SU-DHL-6 (cell line): ENCODE data around the gene GABRA5.

Experiments
- H2AFZ ChIP-seq: fragments of 200-600 bp; sonication (generic); 2 replicates; pipeline ENCODE4 v1.6.1; 2014; ENCODE audit warnings: low read depth, mild to moderate bottlenecking, moderate library complexity, mixed read lengths, antibody characterized with exemption, low read length; ENCODE audit not compliant: severe bottlenecking
- H3F3A ChIP-seq: fragments of 200-600 bp; shearing (Covaris generic); 2 replicates; pipeline ENCODE4 v1.6.0; 2016; ENCODE audit warnings: antibody characterized with exemption, mild to moderate bottlenecking; ENCODE audit not compliant: insufficient read depth
- H3K27ac ChIP-seq: fragments of 200-600 bp; sonication (generic); 2 replicates; pipeline ENCODE4 v1.5.1; 2016; ENCODE audit warnings: low read depth, mild to moderate bottlenecking, low read length, moderate library complexity, mixed read lengths
- H3K27me3 ChIP-seq: fragments of 200-600 bp; sonication (generic), shearing (Covaris generic); 2 replicates; pipeline ENCODE4 v1.6.0; 2014; ENCODE audit warnings: mild to moderate bottlenecking, low read length
- H3K36me3 ChIP-seq: fragments of 200-600 bp; sonication (generic); 2 replicates; pipeline ENCODE4 v1.6.1; 2014; ENCODE audit warnings: mild to moderate bottlenecking, low read length, mixed read lengths
- H3K4me2 ChIP-seq: fragments of 300-600, 200-600 bp; shearing (Covaris generic), sonication (generic); 2 replicates; pipeline ENCODE4 v1.6.0; 2014; ENCODE audit warnings: low read length, low read depth, mild to moderate bottlenecking; ENCODE audit not compliant: poor library complexity, severe bottlenecking
- H3K4me3 ChIP-seq: fragments of 200-600 bp; sonication (generic); 2 replicates; pipeline ENCODE4 v1.5.1; 2014; ENCODE audit warnings: antibody characterized with exemption, low read length, mild to moderate bottlenecking, mixed read lengths; ENCODE audit not compliant: insufficient read depth, poor library complexity, severe bottlenecking
- H3K79me2 ChIP-seq: fragments of 200-600 bp; sonication (generic); 2 replicates; pipeline ENCODE4 v1.6.1; 2014; ENCODE audit warnings: mild to moderate bottlenecking, low read length, moderate library complexity; ENCODE audit not compliant: insufficient read depth
- H3K9ac ChIP-seq: fragments of 200-600 bp; sonication (generic); 2 replicates; pipeline ENCODE4 v1.7.0; 2014; ENCODE audit warnings: mild to moderate bottlenecking, low read length
- H3K9me2 ChIP-seq: fragments of 200-600 bp; sonication (generic); replicated peaks from 2 replicates; pipeline ENCODE4 v1.6.1; 2014; ENCODE audit warnings: low read length; ENCODE audit not compliant: insufficient read depth
- H3K9me3 ChIP-seq: fragments of 200-600 bp; sonication (generic); 2 replicates; pipeline ENCODE4 v1.6.1; 2014; ENCODE audit warnings: low read length, mixed read lengths; ENCODE audit not compliant: insufficient read depth
- H4K20me1 ChIP-seq: fragments of 200-600 bp; sonication (generic); 2 replicates; pipeline ENCODE4 v1.6.1; 2014; ENCODE audit warnings: low read depth, mild to moderate bottlenecking, antibody characterized with exemption, low read length, moderate library complexity, mixed read lengths
- CTCF ChIP-seq: fragments of 200-600 bp; sonication (generic); IDR thresholded peaks from one replicate; pipeline ENCODE4 v1.5.1; 2017; ENCODE audit warnings: antibody characterized with exemption, mild to moderate bottlenecking, low read length, moderate library complexity; ENCODE audit not compliant: insufficient read depth, poor library complexity, severe bottlenecking
- EZH2phosphoT487 ChIP-seq: fragments of 200-600 bp; sonication (generic), shearing (Covaris generic); conservative IDR thresholded peaks from 2 replicates; pipeline ENCODE4 v1.6.1; 2018; ENCODE audit warnings: mild to moderate bottlenecking, antibody characterized with exemption, low read length, moderate library complexity, mixed read lengths

The GABRA5 gene

GRCh38 chr15:26875476-26875850 lies 8.6 kb downstream of the GABRA5 start:
- no peaks in the 10 kb centered on the region for H3K27me3 ChIP-seq
- H2AFZ ChIP-seq: no peak overlapping the region
- no peaks in the 10 kb centered on the region for H3F3A ChIP-seq
- H3K9ac ChIP-seq: no peak overlapping the region
- no peak overlapping the region for H3K27ac ChIP-seq
- TF ChIP-seq CTCF: no peak
- H3K4me2 ChIP-seq: no peak overlapping the region
- no peaks in the 10 kb centered on the region for H4K20me1 ChIP-seq
- no peaks in the 10 kb centered on the region for H3K9me3 ChIP-seq
- H3K36me3 ChIP-seq: no peaks in the 10 kb centered on the region
- no peak overlapping the region for H3K4me3 ChIP-seq
- H3K9me2 ChIP-seq: no peaks in the 10 kb centered on the region
- no peaks in the 10 kb centered on the region for H3K79me2 ChIP-seq

- H3K27ac ChIP-seq: no peak overlapping the region
- no peaks in the 10 kb centered on the region for H4K20me1 ChIP-seq
- H3K4me3 ChIP-seq: no peak overlapping the region
- no peak overlapping the region for H2AFZ ChIP-seq
- no peaks in the 10 kb centered on the region for H3K27me3 ChIP-seq
- H3F3A ChIP-seq: no peaks in the 10 kb centered on the region
- no peaks in the 10 kb centered on the region for H3K79me2 ChIP-seq
- H3K9ac ChIP-seq: no peak overlapping the region
- TF ChIP-seq CTCF (no peak), EZH2phosphoT487 (no peak)
- H3K36me3 ChIP-seq: no peaks in the 10 kb centered on the region
- no peaks in the 10 kb centered on the region for H3K9me3 ChIP-seq
- H3K4me2 ChIP-seq: no peak overlapping the region
- no peaks in the 10 kb centered on the region for H3K9me2 ChIP-seq
These were observed 11.0 kb downstream of the GABRA5 start for GRCh38 chr15:26877831-26878230.

- no peaks in the 10 kb centered on the region for H3K9me2 ChIP-seq
- no peak for TF ChIP-seq CTCF
- TF ChIP-seq EZH2phosphoT487: no peak
- H3K9me3 ChIP-seq: no peaks in the 10 kb centered on the region
These were observed 12.8 kb downstream of the GABRA5 start for GRCh38 chr15:26879706-26880105.

GRCh38 chr15:26882112-26882511 lies 15.2 kb downstream of the GABRA5 start:
- no peaks in the 10 kb centered on the region for H3K9me2 ChIP-seq
- H4K20me1 ChIP-seq: no peaks in the 10 kb centered on the region
- no peak overlapping the region for H3K9ac ChIP-seq
- no peaks in the 10 kb centered on the region for H3K79me2 ChIP-seq
- TF ChIP-seq CTCF: no peak
- no peak for TF ChIP-seq EZH2phosphoT487
- no peak overlapping the region for H3K4me2 ChIP-seq
- no peaks in the 10 kb centered on the region for H3K36me3 ChIP-seq
- no peak overlapping the region for H3K4me3 ChIP-seq
- no peak overlapping the region for H2AFZ ChIP-seq
- no peaks in the 10 kb centered on the region for H3K9me3 ChIP-seq
- no peaks in the 10 kb centered on the region for H3K27me3 ChIP-seq
- H3F3A ChIP-seq: no peaks in the 10 kb centered on the region
- no peak overlapping the region for H3K27ac ChIP-seq

More at GRCh38 chr15:26879706-26880105, 12.8 kb downstream of the GABRA5 start:
- Histone ChIP-seq H3K9ac (no peak overlapping the region), H3F3A (no peaks in the 10 kb centered on the region), H4K20me1 (no peaks in the 10 kb centered on the region), H3K79me2 (no peaks in the 10 kb centered on the region), H3K4me3 (no peak overlapping the region), H3K27ac (no peak overlapping the region), H3K27me3 (no peaks in the 10 kb centered on the region), H3K4me2 (no peak overlapping the region), H3K36me3 (no peaks in the 10 kb centered on the region), H2AFZ (no peak overlapping the region)
